HS-5 (cell line): ENCODE results near the gene CCPG1.
A peak's percentile ranks its signal among the peaks of the same experiment; 100 is the strongest.

Source experiments
- DNase-seq: peaks from one replicate; pipeline ENCODE4 v3.0.0-alpha.2; 2012; ENCODE audit warnings: low read depth

The CCPG1 gene

DNA sequence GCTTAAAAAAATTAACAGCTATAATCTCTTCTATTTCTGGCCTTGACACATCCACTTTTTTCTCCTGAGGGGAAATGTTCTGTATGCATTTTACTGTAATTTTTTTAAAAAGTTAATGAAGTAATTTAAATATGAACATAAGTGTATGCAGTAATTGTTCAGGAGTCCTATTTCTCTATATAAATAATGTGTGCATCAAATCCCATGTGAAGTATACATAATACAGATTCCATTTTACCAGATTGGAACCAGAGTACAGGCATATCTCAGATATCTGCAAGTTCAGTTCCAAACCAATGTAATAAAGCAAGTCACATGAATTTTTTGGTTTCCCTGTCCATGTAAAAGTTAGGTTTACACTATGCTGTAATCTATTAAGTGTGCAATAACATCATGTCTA, 26.6 kb downstream of the CCPG1 start:
- DNase-seq: no peak

DNA sequence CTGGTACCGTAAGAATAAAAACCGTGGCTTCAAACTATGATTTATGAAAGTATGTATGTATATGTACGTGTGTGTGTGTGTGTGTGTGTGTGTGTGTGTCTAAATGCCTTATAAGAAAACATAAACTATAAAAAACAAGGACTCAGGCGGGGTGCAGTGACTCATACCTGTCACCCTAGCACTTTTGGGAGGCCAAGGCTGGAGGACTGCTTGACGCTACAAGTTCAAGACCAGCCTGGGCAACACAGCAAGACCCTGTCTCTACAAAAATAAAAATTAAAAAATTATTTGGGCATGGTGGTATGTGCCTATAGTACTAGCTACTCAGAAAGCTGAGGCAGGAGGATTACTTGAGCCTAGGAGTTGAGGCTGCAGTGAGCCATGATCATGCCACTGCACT, 29.1 kb downstream of the CCPG1 start:
- DNase-seq: no peak

DNA sequence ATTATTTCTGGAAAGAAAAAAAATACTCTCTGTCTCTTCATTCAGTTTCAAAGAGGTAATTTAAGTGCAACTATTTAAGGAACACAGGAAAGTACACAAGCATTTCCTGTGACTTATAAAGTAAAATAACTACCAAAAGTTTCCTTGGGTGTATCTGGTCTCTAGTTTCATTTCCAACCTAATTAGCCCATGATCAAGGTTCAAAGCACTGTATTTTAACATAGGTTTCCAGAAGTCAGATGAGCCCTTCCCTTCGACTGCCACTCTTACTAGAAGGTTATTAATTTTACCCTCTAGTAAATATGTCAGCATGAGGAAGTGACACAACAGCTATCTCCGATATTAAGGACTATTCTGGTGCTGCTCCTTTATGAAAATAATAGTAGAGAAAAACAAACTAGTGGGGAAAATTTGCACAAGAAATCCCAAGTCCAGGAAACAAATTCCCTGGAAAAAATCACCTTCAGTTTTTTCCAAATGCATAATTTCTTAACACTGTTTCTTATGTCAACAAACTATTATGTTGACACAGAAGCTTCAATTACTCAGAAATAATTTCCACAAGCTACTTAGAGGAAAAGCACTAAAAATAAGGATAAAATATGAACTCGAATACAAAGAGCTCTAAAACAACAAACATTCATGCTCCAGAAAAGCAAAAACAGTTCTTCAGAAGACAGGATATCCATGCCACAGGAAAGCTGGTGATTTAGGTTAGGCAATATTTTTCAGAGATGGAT, 35.3 kb downstream of the CCPG1 start:
- DNase-seq: no peak

DNA sequence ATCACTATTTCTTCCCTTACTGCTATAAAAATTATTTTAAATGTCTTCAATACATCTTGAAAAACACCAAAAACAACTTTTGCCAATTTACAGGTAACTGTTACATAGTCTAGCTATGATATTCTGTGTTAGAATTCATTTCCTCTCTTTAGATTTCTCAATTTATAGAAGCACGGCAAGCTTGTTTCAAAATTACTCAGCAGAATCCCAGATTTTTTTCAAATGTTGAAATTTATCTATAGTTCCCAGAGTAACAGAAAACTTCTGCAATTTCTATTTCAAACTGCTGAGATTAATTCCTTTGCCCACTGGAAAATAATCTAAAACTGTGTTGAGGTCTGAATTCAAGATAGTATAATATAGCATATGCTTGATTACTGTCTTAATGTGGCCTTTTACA, 41.2 kb downstream of the CCPG1 start:
- DNase-seq: no peak

DNA sequence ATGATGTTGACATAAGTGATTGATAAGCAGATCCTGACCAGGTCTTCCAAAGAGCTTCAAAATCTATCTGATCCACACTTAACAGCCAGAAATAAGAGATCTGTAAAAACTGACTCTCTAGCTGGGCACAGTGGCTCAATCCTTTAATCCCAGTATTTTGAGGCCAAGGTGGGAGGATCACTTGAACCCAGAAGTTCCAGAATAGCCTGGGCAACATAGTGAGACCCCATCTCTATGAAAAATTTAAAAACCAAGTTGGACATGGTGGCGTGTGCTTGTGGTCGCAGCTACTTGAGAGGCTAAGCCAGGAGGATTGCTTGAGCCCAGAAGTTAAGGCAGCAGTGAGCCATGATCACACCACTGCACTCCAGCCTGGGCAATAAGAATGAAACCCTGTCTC, 45.5 kb downstream of the CCPG1 start:
- no peak for DNase-seq

DNA sequence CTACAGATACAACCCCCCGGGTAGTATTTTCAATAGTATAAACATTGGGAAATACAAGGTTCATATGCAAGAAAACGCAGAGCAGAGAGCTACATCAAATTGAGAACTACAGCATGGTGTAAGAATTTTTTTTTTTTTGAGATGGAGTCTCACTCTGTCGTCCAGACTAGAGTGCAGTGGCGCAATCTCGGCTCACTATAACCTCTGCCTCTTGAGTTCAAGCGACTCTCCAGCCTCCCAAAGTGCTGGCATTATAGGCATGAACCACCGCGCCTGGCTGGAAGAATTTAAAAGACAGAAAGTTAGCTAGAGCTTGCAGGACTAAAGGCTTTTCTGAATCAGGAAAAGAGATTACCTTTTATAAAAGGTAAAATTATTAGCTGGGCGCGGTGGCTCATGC, 47.1 kb downstream of the CCPG1 start:
- DNase-seq: no peak

DNA sequence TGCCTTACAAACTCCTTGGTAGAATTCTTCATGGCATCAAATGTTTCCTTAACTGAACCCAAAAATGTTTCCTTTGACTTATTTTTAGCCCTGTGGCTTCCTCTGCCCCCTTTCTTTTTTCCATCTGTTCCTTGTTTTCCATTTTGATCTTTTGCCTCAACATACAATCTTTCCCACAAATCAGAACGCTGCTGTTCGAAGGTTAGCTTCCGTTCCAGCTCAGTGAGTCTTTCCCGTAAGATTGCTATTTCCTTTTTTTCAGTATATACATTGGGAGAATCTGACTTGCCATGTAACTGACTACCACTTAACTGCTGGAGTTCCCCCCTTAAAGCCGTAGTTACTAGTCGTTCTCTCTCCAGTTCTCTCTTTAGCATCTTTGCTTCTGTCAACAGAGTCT, 47.9 kb downstream of the CCPG1 start:
- DNase-seq: no peak

DNA sequence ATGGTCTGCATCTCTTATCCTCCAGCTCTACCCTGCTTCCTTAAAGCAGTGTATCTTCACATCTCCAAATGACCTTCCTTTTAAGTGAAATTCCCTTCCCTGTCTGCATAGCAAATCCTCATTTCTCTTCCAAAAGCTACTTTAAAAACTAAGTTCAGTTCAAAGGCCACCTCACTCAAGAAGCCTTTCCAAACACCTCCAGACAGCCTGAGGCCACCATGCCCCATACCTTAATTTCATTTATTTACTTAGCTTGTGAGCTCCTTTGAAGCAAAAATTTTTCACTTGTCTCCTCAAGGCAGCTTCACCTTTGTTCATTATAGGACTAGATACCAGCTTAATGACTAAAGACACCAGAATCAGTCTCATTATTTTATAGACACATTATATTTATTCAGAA, 49.7 kb downstream of the CCPG1 start:
- DNase-seq: no peak

DNA sequence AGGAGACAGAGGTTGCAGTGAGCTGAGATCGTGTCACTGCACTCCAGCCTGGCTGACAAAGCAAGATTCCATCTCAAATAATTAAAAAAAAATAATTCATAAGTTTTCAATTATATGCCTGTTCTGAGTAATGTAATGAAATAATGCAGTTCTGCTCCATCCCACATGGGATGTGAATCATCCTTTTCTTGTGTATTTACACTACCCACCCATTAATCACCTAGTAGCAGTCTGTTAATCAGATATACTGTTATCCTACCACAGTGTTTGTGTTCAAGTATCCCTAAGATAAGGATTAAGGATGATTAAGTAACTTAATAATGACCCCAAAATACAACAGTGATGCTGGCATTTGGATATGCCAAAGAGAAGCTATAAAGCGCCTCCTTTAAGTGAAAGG, 50.4 kb downstream of the CCPG1 start:
- DNase-seq: peak; percentile 24

DNA sequence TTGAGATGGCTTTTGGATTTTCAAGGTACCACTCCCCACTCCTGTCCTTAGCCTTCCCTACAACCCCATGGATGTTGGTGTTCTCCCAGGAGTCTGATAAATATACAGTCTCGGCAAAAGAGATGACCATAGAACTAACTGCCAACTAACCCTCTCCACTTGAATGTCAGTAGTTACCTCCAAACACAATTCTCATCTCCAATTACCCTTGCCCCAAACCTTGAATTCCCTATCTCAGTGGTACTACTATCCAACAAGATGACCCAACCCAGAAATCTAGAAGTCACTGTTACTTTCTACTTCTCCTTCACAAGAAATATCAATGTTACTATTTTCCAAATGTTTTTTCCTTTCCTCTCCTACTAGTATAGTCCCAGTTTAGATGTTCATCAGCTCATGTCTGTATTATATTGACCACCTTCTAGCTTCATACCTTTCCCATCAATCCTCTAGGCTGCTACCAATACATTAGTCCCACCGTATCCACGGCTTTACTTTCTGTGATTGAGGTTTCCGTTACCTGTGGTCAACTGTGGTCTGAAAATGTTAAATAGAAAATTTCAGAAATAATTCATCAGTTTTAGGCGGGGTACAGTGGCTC, 51.1 kb downstream of the CCPG1 start:
- DNase-seq: no peak

DNA sequence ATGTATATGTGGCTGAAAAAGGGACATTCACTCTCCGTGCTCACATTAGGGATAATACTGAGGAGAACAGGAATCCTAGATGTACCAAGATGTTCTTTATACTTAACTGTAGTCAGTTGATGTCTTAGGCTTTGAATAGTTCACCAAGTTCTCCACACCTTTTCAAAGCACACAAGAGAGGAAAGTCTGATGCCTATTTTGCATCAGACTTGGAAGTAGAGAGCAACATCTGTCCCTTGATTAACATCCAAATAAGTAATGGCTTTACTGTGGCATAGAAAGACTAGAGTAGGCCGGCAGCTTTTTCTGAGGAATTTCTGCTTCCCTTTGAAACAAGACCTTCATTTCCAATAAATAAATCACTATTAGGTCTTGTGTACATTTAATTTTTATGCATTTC, 55.1 kb downstream of the CCPG1 start:
- DNase-seq: no peak

DNA sequence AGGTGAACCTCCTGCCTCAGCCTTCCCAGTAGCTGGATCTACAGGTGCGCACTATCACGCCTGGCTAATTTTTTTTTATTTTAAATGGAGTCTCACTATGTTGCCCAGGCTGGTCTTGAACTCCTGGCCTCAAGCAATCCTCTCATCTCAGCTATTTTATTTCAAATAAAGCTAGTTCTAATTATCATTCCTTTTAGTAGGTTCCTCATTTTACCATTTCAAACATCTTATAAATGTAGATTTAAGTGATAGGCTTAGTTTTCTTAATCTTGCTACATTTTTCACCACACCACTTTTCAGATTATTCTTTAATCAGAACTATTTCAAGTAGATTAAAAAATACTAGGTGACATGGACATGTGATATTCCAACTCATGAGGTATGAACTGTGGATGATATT, 58.9 kb downstream of the CCPG1 start:
- DNase-seq: no peak

DNA sequence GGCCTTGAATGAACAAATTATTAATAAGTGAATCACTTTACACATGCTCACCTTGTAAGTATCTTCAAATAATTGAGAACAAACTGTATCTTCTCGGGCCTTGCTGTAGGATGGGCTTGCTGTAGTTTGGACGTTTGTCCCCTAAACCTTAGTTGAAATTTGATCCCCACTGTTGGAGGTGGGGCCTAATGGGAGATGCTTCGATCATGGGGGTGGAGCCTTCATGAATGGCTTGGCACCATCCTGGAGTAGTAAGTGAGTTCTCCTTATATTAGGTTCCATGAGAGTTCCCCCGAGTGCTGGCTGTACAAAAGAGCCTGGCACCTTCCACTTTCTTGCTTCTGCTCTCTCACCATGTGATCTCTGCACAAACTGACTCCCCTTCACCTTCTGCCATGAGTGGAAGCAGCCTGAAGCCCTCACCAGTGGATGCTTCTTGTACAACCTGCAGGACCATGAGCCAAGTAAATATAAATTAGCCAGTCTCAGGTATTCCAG, 59.8 kb downstream of the CCPG1 start:
- no peak for DNase-seq

DNA sequence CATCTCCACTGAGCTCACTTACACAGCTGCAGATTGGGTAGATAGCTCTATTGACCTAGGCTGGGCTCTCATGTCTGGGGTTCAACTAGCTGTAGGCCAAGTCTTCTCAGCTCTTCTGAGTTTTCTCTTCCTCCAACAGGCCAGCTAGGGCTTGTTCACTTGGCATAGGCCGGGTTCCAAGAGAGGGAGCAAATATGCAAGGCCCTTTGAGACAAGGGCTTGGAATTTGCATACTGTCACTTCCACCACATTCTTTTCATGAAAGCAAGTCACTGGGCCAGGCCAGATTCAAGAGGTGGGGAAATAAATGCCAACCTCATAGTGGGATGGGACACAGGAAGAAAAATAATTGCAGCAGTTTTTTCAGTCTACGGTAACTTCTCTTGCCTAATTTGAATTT, 64.0 kb downstream of the CCPG1 start:
- no peak for DNase-seq

DNA sequence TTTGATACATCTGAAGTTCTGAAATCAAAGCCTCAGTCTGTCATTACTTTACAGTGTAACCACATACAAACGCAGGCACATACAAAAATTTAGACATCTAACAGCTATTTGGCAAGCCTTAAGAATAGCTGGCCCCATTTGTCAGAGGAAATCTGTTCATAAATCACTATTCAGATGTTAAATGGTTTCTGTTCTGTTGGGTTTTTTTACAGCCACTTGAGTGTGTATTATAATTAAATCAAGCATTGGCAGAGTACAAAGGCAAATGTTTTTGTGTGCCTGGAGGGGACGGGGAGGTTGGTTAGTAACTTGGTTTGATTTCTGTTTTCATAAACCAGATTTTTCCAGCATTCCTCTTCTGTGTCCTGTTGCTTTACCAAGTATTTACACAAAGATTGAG, 65.0 kb downstream of the CCPG1 start:
- no peak for DNase-seq

DNA sequence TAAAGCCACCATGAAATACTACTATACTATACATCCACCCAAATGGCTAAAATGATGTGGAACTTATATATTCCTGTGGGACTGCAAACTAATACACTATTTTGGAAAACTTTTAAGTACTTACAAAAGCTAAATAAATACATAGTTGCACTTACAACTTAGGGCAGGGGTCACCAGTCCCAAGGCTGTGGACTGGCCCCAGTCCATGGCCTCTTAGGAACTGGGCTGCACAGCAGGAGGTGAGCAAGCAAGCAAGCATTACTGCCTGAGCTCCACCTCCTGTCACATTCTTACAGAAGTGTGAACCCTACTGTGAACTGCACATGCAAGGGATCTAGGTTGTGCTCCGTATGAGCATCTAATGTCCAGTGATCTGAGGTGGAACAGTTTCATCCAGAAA, 71.0 kb downstream of the CCPG1 start:
- DNase-seq: no peak

DNA sequence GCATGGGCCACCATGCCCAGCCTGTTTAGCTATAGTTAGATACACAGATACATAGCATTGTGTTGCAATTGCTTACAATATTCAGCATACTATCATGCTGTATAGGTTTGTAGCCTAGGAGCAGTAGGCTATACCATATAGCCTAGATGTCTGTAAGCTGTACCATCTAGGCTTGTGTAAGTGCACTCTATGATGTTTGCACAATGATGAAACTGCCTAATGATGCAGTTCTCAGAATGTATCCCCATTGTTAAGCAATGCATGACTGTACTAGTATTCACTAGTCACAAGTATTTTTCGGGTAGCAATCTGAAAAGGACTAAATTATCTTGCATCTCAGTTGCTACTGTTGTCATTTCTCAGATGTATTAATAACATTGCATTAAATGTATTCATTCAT, 73.2 kb downstream of the CCPG1 start:
- peak; percentile 6 for DNase-seq

DNA sequence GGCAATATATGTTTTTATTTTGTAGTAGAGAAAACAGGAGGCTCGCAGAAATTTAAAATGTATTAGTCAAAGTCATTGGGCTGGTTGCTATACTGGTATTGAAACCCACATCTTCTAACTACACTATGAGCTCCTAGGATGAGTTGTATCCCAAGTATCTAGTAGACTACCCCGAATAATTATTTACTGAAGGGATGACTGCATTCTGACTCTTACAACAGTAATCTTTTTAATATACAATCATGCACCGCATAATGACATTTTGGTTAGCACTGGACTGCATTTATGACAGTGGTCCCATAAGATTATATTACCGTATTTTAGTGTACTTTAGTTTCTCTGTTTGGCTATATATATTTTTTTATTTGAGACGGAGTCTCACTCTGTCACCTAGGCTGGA, 73.8 kb downstream of the CCPG1 start:
- DNase-seq: no peak

DNA sequence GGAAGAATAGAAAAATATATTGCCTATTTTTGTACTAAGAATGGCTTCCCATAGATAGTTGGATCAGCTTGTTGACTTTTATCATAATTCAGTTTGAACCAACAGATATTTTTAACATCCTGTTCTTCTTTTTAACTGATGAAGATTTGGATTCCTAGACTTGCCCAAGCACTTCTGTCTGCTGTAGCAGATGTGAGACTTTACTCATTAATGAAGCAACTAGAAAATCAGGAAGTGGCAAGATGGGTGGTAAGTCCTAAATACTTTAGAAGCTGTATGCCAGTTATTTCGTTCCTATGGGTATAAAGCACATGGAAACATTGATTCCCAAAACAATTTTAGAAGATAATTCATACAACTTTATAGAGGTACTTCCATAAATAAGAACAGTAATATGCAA, 80.8 kb downstream of the CCPG1 start:
- DNase-seq: no peak

DNA sequence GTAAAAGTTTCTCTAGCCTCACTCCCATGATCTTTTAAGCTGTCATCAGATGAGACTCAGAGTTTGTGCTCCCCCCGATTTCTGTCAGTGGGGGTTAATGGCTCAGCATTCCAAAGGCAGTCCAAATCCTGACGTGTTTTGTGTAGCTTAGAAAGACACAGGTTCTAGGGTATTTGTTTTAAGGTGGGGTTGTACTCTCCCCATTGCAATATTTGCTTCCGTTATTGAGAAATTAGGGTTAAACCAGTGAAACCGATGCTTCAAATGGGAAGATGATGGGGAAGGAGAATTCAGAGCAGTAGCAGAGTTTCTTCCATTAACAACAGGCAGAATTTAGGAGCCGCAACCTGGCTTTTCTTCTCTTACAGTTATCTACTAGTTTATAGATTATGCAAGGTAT, 85.7 kb downstream of the CCPG1 start:
- no peak for DNase-seq

DNA sequence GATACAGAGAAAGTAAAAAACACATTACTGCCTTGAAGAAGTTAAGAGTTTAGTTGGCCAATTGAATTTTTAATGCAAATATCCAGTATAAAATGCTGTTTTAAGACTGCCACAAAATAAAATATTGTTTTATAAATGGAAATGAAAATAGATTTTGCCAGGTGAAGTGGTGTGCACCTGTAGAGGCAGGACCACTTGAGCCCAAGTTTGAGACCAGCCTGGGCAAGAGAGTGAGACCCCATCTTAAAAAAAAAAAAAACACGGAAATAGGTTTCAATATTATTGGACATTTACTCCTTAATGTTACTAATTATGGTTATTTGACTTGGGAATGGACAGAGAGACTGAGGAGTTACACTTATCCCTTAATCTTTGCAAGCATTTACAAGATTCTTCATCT, 87.2 kb downstream of the CCPG1 start:
- DNase-seq: no peak

DNA sequence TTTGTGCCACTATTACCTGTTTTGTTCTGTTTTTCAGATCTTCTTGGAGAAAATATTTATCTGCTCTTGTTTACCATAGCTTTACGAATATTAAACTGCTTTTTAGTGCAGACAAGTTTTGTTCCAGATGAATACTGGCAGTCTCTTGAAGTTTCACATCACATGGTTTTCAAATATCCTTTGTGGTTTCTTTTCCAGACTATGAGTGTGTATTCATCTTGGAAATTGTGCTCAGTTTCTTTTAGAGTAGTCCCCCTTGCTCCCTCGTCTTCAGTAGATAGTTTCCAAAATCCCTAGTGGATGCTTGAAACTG, 88.0 kb downstream of the CCPG1 start:
- DNase-seq: no peak

DNA sequence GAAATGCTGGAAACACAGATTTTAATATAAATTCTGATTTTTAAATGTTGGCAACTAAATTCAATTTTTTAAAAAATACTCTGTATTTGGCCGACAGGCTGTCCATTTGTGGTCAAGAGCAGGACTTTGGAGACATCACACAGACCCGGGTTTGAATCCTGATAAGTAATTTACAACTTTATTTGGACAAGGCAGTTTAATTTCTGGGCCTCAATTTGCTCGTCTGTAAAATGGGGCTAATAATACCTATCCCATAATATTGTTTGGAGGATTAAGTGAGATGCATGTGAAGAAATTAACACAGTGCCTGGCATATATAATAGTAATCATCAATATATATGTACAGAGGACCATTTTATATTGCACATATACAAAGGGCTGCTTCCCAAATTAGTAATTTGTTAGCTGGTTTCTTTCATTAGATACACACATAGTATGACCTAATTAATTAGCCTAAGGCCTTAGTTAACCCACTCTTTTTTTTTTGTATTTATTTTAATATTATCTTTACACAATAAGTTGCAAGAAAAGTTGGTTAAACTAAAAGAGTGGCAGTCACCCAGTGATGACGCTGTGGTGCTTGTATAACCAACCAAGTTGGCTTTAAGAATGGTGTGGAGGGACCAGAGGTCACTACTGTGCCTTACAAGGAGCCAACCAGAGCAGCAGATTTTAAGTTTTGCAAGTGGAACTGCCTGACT, 88.5 kb downstream of the CCPG1 start:
- peak; percentile 6 for DNase-seq
